MM.1S (cell line): Measurements from ENCODE around the gene NELFB.

Experiments used
- CTCF ChIP-seq: fragments of 300-600 bp; sonication (generic); IDR thresholded peaks from 2 replicates; pipeline ENCODE4 v1.5.1; 2016; ENCODE audit warnings: antibody characterized with exemption, low read length, mixed read lengths
- EZH2 ChIP-seq: fragments of 300-600 bp; sonication (generic); optimal IDR thresholded peaks from 2 replicates; pipeline ENCODE3; 2017; ENCODE audit warnings: low read depth, mild to moderate bottlenecking, antibody characterized with exemption, low read length, mixed read lengths

GRCh38 chr9:137247135-137247915 is 7.8 kb upstream of the NELFB start:
- no peak for TF ChIP-seq CTCF
- TF ChIP-seq EZH2 = no peak
